WERI-Rb-1 (cell line): Measurements from ENCODE around the gene OTOG.

Source experiments
- DNase-seq: peaks from one replicate; pipeline ENCODE4 v3.0.0-alpha.2; 2020
- H3K27ac ChIP-seq: fragments of 250-450 bp; sonication (Bioruptor Pico); 2 replicates; pipeline ENCODE4 v1.5.1; 2020; ENCODE audit warnings: mild to moderate bottlenecking, moderate library complexity
- H3K27me3 ChIP-seq: fragments of 250-450 bp; sonication (Bioruptor Pico); 2 replicates; pipeline ENCODE4 v1.5.1; 2021; ENCODE audit warnings: mild to moderate bottlenecking, low read depth, moderate library complexity; ENCODE audit not compliant: insufficient read depth, severe bottlenecking
- H3K36me3 ChIP-seq: fragments of 250-450 bp; sonication (Bioruptor Pico); 2 replicates; pipeline ENCODE4 v1.5.1; 2020; ENCODE audit warnings: mild to moderate bottlenecking, moderate library complexity
- H3K4me3 ChIP-seq: 2 replicates; pipeline ENCODE4 v1.5.1; 2011; ENCODE audit warnings: low read depth, mild to moderate bottlenecking, control low read depth, low read length
- H3K9me3 ChIP-seq: fragments of 250-450 bp; sonication (Bioruptor Pico); 2 replicates; pipeline ENCODE4 v1.5.1; 2021; ENCODE audit warnings: mild to moderate bottlenecking, moderate library complexity; ENCODE audit not compliant: severe bottlenecking
- TF ChIP-seq, protein P1 (sequence below): IDR thresholded peaks from 2 replicates; pipeline ENCODE4 v1.5.1; 2011; ENCODE audit warnings: low read depth, mild to moderate bottlenecking, control low read depth, inconsistent platforms, low read length

OTOG gene

DNA sequence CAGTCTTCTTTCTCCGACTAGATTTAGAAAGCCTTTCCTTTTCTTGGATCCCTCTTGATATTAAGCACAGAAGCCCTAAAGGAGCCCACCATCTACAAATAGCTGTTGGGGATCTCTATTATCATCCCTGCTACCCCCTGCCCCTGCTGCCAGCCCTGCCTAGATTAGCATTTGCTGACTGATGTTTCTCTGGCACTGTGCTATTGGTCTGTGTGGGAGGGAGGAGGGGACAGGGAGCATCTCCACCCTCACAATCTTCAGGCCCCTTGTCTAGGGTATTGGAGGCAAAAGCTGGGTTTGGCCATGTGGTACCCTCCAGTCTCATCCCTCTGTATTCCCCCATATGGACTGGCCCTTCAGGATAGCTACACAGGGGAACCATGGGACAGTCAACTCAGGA lies 9.0 kb upstream of the OTOG start:
- TF ChIP-seq, protein P1, sequence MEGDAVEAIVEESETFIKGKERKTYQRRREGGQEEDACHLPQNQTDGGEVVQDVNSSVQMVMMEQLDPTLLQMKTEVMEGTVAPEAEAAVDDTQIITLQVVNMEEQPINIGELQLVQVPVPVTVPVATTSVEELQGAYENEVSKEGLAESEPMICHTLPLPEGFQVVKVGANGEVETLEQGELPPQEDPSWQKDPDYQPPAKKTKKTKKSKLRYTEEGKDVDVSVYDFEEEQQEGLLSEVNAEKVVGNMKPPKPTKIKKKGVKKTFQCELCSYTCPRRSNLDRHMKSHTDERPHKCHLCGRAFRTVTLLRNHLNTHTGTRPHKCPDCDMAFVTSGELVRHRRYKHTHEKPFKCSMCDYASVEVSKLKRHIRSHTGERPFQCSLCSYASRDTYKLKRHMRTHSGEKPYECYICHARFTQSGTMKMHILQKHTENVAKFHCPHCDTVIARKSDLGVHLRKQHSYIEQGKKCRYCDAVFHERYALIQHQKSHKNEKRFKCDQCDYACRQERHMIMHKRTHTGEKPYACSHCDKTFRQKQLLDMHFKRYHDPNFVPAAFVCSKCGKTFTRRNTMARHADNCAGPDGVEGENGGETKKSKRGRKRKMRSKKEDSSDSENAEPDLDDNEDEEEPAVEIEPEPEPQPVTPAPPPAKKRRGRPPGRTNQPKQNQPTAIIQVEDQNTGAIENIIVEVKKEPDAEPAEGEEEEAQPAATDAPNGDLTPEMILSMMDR: no peak
- no peak overlapping the region for H3K4me3 ChIP-seq

DNA sequence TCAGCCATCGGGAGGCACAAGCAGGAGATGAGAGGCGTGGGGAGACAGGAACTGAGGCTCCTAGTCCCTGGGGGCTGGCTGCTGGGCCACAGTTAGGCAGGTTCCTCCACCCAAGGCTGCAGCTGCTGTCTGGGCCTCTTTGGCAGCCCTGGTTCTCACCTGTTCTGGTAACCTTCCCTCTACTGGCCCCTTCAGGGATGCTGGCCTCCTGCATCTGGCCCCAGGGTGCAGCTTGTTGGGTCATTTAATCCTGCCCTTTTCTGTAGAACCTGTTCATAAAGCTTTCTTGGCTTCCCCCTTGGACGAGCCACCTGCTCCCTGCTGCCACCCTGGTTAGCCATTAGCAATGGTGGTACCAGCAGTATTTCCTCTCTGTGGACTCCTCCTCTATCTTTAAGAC lies 8.3 kb upstream of the OTOG start:
- H3K9me3 ChIP-seq: no peaks in the 10 kb centered on the region
- H3K27me3 ChIP-seq: no peaks in the 10 kb centered on the region
- no peak for DNase-seq
- no peak overlapping the region for H3K4me3 ChIP-seq
- no peaks in the 10 kb centered on the region for H3K36me3 ChIP-seq
- no peak overlapping the region for H3K27ac ChIP-seq
- TF ChIP-seq, protein P1: no peak

More for the DNA sequence above, 9.0 kb upstream of the OTOG start:
- Histone ChIP-seq H3K36me3 (no peaks in the 10 kb centered on the region), H3K27ac (no peak overlapping the region), H3K9me3 (no peaks in the 10 kb centered on the region), H3K27me3 (no peaks in the 10 kb centered on the region)
- no peak for DNase-seq

DNA sequence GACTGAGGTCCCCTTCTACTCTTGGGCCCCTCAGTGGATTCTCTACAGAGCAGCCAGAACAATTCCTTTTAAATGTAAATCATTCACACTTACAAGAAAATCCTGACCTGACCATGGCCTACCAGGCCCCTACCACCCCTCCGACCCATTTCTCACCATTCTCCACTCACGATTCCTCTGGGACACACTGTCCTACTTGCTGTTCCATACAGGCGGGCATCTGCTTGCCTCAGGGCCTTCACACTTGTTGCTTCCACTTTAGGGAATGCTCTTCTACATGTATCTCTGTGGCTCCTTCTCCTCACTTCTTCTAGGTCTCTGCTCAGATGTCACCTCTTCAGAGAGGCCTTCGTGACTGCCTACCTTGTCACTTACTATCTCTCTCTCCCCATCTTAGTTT lies 6.3 kb upstream of the OTOG start:
- TF ChIP-seq, protein P1: no peak
- no peak overlapping the region for H3K4me3 ChIP-seq
- H3K27me3 ChIP-seq: no peaks in the 10 kb centered on the region
- H3K27ac ChIP-seq: no peak overlapping the region
- no peak for DNase-seq
- no peaks in the 10 kb centered on the region for H3K36me3 ChIP-seq
- H3K9me3 ChIP-seq: no peaks in the 10 kb centered on the region

DNA sequence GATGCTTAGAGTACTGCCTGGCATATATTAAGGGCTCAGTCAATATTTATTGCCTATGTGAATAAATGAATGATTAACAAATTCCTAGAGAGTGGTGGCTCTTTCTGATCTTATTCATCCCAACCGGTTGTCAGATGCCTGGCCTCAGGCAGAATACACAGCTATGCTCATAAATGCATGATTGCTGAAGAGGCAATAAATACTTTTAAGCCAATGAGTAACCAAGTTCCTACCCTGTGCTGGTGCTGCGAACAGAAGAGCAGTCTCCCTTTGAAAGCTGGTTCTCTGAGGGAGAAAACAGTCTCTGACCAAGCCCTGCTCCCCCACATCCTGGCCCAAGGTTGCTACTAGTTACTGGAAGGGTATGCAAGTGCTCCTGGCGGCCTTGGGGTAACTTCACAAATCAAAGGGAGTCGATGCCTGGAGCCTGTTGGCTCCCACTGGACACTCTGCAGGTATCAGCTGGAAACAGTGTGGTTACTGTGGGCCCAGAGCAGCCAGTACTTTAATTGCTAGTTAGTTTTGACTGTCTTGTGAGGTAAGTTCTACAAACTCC lies 5.7 kb upstream of the OTOG start:
- Histone ChIP-seq H3K27me3 (no peaks in the 10 kb centered on the region), H3K27ac (no peak overlapping the region), H3K9me3 (no peaks in the 10 kb centered on the region), H3K36me3 (no peaks in the 10 kb centered on the region), H3K4me3 (no peak overlapping the region)
- TF ChIP-seq, protein P1: no peak
- no peak for DNase-seq

DNA sequence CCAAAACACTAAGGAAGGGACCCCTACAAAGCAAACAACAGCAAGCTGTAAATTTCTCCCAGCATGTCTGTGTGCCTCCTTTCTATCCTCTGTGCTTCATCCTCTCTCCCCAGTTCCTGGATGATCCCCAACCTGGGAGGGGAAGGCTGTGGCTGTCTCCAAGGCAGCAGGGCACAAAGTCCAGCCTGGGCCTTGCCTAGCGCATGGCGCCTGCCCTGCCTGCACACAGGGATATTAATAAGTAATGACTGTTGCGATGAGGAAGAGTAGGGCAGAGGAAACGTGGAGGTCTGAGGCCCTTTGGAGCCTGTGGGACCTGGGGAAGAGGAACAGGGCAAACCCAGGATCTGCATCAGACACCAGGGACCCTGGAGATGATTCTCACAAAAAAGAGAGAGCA lies 4.8 kb upstream of the OTOG start:
- H3K9me3 ChIP-seq: no peaks in the 10 kb centered on the region
- H3K36me3 ChIP-seq: no peaks in the 10 kb centered on the region
- no peak for DNase-seq
- H3K4me3 ChIP-seq: no peak overlapping the region
- no peak overlapping the region for H3K27ac ChIP-seq
- TF ChIP-seq, protein P1: no peak
- H3K27me3 ChIP-seq: no peaks in the 10 kb centered on the region

DNA sequence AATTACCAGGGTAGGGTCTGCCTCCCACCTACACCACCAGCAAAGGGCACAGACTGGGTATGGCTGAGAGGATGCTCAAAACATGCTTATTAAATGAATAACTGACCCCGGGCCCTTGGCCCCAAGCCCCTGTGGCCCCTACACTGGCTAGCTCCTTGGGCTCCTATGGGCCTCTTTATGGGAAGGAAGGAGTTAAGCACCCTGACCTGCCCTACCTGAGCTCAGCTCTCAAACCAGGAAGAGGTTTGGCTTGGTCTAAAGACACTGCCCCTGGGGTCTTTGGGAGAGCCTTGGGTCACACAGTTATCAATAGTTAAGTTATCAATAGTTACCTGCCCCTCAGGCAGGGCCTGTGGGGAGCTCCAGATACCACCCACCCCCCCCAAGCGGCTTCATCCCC lies 4.0 kb upstream of the OTOG start:
- Histone ChIP-seq H3K9me3 (no peaks in the 10 kb centered on the region), H3K4me3 (no peak overlapping the region), H3K36me3 (no peaks in the 10 kb centered on the region), H3K27ac (no peak overlapping the region), H3K27me3 (no peaks in the 10 kb centered on the region)
- no peak for DNase-seq
- TF ChIP-seq, protein P1: no peak
